ENCODE results near the gene SAMD15. TPM values are rescaled to one million over a fixed set of nuclear protein-coding genes. Genes with fewer than 3 reads are reported as not detected.

SAMD15 gene
- total and polyA plus RNA-seq, 2 experiments from 2014 or later = 0.61 to 0.76 TPM

- no peak overlapping the region for H2AFZ ChIP-seq
- H3K27me3 ChIP-seq (ENCODE audit: insufficient read depth) = no peaks in the 10 kb centered on the region
- no peaks in the 10 kb centered on the region for H3F3A ChIP-seq (replicated peaks; ENCODE audit: low read depth)
- no peak overlapping the region for H3K27ac Mint-ChIP-seq
- no peaks in the 10 kb centered on the region for H4K20me1 ChIP-seq (replicated peaks; ENCODE audit: insufficient read depth)
- H3K4me3 Mint-ChIP-seq = no peak overlapping the region
- no peaks in the 10 kb centered on the region for H3K9me2 ChIP-seq (ENCODE audit: insufficient read depth)
- H3K27ac ChIP-seq (ENCODE audit: low read depth) = no peak overlapping the region
- no peak for DNase-seq (ENCODE audit: low spot score)
- no peaks in the 10 kb centered on the region for H3K79me2 ChIP-seq (replicated peaks; ENCODE audit: insufficient read depth)
- H3K4me2 ChIP-seq = no peak overlapping the region
- H3K9me3 Mint-ChIP-seq = peaks cover 22% of the 10 kb centered on the region
- H3K36me3 ChIP-seq (ENCODE audit: insufficient read depth) = no peaks in the 10 kb centered on the region
- no peaks in the 10 kb centered on the region for H3K4me1 ChIP-seq (ENCODE audit: insufficient read depth)
- peaks cover 26% of the 10 kb centered on the region for H3K36me3 Mint-ChIP-seq (ENCODE audit: low read depth)
- ATAC-seq = no peak
- no peaks in the 10 kb centered on the region for H3K4me1 Mint-ChIP-seq
- no peak overlapping the region for H3K4me3 ChIP-seq
- TF ChIP-seq REST (IDR thresholded peaks at IDR 0.05; ENCODE audit: unreplicated experiment) = no peak
- no peak for TF ChIP-seq JUNB (IDR thresholded peaks at IDR 0.05; ENCODE audit: unreplicated experiment)
- no peak for TF ChIP-seq EZH2phosphoT487 (IDR thresholded peaks at IDR 0.05; ENCODE audit: unreplicated experiment)
- no peak for TF ChIP-seq POLR2AphosphoS5 (IDR thresholded peaks at IDR 0.05; ENCODE audit: low read depth)
- no peak for TF ChIP-seq EZH2 (IDR thresholded peaks at IDR 0.05; ENCODE audit: low read depth, unreplicated experiment)
- TF ChIP-seq CREB1 (CRISPR knock-in tag; IDR thresholded peaks at IDR 0.05; ENCODE audit: low read depth) = no peak
- TF ChIP-seq ZNF331 (CRISPR knock-in tag; IDR thresholded peaks at IDR 0.05; ENCODE audit: low read depth) = no peak
- no peak for TF ChIP-seq ZNF462 (CRISPR knock-in tag; IDR thresholded peaks at IDR 0.05)
- TF ChIP-seq STAT1 (IDR thresholded peaks at IDR 0.05; ENCODE audit: unreplicated experiment) = no peak
- TF ChIP-seq ZNF114 (CRISPR knock-in tag; IDR thresholded peaks at IDR 0.05) = no peak
- TF ChIP-seq CTCF (conservative IDR thresholded peaks at IDR 0.05; ENCODE audit: low read depth in 2 of 2) = no peak
- peaks cover 2% of the 10 kb centered on the region for H3K27me3 Mint-ChIP-seq (ENCODE audit: insufficient read depth, low read depth, poor library complexity)
Observed at GRCh38 chr14:77416836-77417235, 39.7 kb downstream of the SAMD15 start.
